Measurements from ENCODE around the gene MSI2. TPM values are rescaled to one million over a fixed set of nuclear protein-coding genes. Genes with fewer than 3 reads are reported as not detected.

The MSI2 gene
- total RNA-seq, 4 donors from 2014 or later = 60.7 to 101 (median 70.9) TPM

- 91 to 98% methylated on average over 6 of the region's 6 CpGs for WGBS, 2 donors
These were observed 346.6 kb downstream of the MSI2 start for GRCh38 chr17:57602896-57603295.

GRCh38 chr17:57603546-57603945, 347.2 kb downstream of the MSI2 start:
- intact Hi-C loops (cut with DNase I) = loop anchor here (10.0 kb wide), 1 partner anchor 359 kb away; no protein-coding TSS in a partner anchor

More at GRCh38 chr17:57602896-57603295, 346.6 kb downstream of the MSI2 start:
- Histone ChIP-seq H3K4me1 (peaks cover 16 to 38% of the 10 kb centered on the region in 2 donors), H3K9me3 (no peaks in the 10 kb centered on the region), H3K4me3 (replicated peaks in 1 of 3) (no peak overlapping the region), H3K36me3 (no peaks in the 10 kb centered on the region), H3K27ac (no peak overlapping the region), H3K27me3 (no peaks in the 10 kb centered on the region)
- no peak for DNase-seq
- TF ChIP-seq POLR2A (IDR thresholded peaks at IDR 0.05) (no peak), CTCF (IDR thresholded peaks at IDR 0.05) (no peak)
- intact Hi-C loops (cut with DNase I) = loop anchor here (10.0 kb wide), 1 partner anchor 358 kb away; no protein-coding TSS in a partner anchor

GRCh38 chr17:57603978-57604377, 347.7 kb downstream of the MSI2 start:
- WGBS, 2 donors = 66 to 74% methylated on average over 5 of the region's 5 CpGs
- Histone ChIP-seq H3K9me3 (no peaks in the 10 kb centered on the region), H3K27me3 (no peaks in the 10 kb centered on the region), H3K4me3 (replicated peaks in 1 of 3) (no peak overlapping the region), H3K36me3 (no peaks in the 10 kb centered on the region), H3K4me1 (peaks cover 16 to 35% of the 10 kb centered on the region in 2 donors), H3K27ac (peak overlapping the region in 2 of 3 donors; percentile 76 to 80)
- intact Hi-C loops (cut with DNase I) = loop anchor here (10.0 kb wide), 1 partner anchor 359 kb away; no protein-coding TSS in a partner anchor
- TF ChIP-seq POLR2A (IDR thresholded peaks at IDR 0.05) (no peak), CTCF (IDR thresholded peaks at IDR 0.05) (no peak)
- DNase-seq = peak; percentile 38 to 58

More at GRCh38 chr17:57603546-57603945, 347.2 kb downstream of the MSI2 start:
- Histone ChIP-seq H3K27ac (peak overlapping the region in 2 of 3 donors; percentile 76 to 80), H3K27me3 (no peaks in the 10 kb centered on the region), H3K36me3 (no peaks in the 10 kb centered on the region), H3K4me3 (replicated peaks in 1 of 3) (no peak overlapping the region), H3K4me1 (peaks cover 16 to 35% of the 10 kb centered on the region in 2 donors), H3K9me3 (no peaks in the 10 kb centered on the region)
- TF ChIP-seq POLR2A (IDR thresholded peaks at IDR 0.05) = no peak
- no peak for TF ChIP-seq CTCF (IDR thresholded peaks at IDR 0.05)
- WGBS, 2 donors = 93 to 100% methylated on average over 3 of the region's 3 CpGs
- DNase-seq = no peak

- no peak for TF ChIP-seq POLR2A (IDR thresholded peaks at IDR 0.05)
- WGBS, 2 donors = 38 to 48% methylated on average over 20 to 24 of the region's 24 CpGs
- DNase-seq = peak; percentile 74 to 76
- Histone ChIP-seq H3K9me3 (no peaks in the 10 kb centered on the region), H3K4me3 (replicated peaks in 1 of 3) (no peak overlapping the region), H3K4me1 (peaks cover 16 to 35% of the 10 kb centered on the region in 2 donors), H3K36me3 (no peaks in the 10 kb centered on the region), H3K27ac (peak overlapping the region; percentile 74 to 80 (median 76)), H3K27me3 (no peaks in the 10 kb centered on the region)
- intact Hi-C loops (cut with DNase I) = loop anchor here (10.0 kb wide), 1 partner anchor 360 kb away; no protein-coding TSS in a partner anchor
These were observed 348.7 kb downstream of the MSI2 start for GRCh38 chr17:57604771-57605674.

GRCh38 chr17:57605675-57606105, 349.4 kb downstream of the MSI2 start:
- Histone ChIP-seq H3K27ac (peak overlapping the region; percentile 74 to 80 (median 76)), H3K4me1 (peaks cover 16 to 32% of the 10 kb centered on the region in 2 donors), H3K36me3 (no peaks in the 10 kb centered on the region), H3K27me3 (no peaks in the 10 kb centered on the region), H3K4me3 (replicated peaks in 1 of 3) (no peak overlapping the region), H3K9me3 (no peaks in the 10 kb centered on the region)
- intact Hi-C loops (cut with DNase I) = loop anchor here (10.0 kb wide), 1 partner anchor 361 kb away; no protein-coding TSS in a partner anchor
- no peak for DNase-seq
- TF ChIP-seq POLR2A (IDR thresholded peaks at IDR 0.05) (no peak), CTCF (IDR thresholded peaks at IDR 0.05) (peak in 1 of 6 experiments; percentile 5)
- whole genome bisulfite sequencing, 2 donors = 51 to 66% methylated on average over 4 to 5 of the region's 5 CpGs

All from thyroid gland (tissue), 4 donors.